Heart left ventricle (tissue), 13 donors: Measurements from ENCODE around the gene FAM168A.

Experiments used
- CTCF ChIP-seq, 12 donors: fragments of 200-600 bp; sonication (generic) in 4 of 12; IDR thresholded peaks; one replicate each; pipeline versions ENCODE4 v1.5.0 to v1.8.0; 2018 to 2022; ENCODE audit warnings: antibody characterized with exemption in 12 of 12, mild to moderate bottlenecking in 5 of 12
- POLR2A ChIP-seq, 2 donors: fragments of 450-650 bp; IDR thresholded peaks; one replicate each; pipeline ENCODE4 v1.6.1; 2017; ENCODE audit warnings: antibody characterized with exemption in 2 of 2, mild to moderate bottlenecking in 2 of 2, moderate library complexity in 2 of 2
- donor health status: ischemic (EF 13 %, LVEDD 7.1; RV severe dilation, severe dysfunction).
- donor health status: DM: no; HTN: yes; CAD: no.
- donor health status: DM: no; HTN: no; CAD: no.
- donor health status: ischemic (EF 25% LVEDD 6.9; RV normal size, moderate dysfunction).
- donor health status: ischemic (EF 25% LVEDD 5.7; RV mildly dilated, moderate dysfunction).
- donor health status: ischemic (EF 35%, LVEDD 5.7; RV mildly dilated, moderate dysfunction).
- donor health status: nonischemic (EF 11% LVEDD 7.7; RV severe dilation, severe dysfunction).
- donor health status: DM: yes; HTN: yes; CAD: no.
- donor health status: PGD.
- donor health status: ischemic (EF 29% LVEDD 5.4; RV normal size, mild dysfunction).
- donor health status: nonischemic (EF 23%, LVEDD 6.1; RV moderate dilation, normal function).

GRCh38 chr11:73564903-73565302 is 33.0 kb downstream of the FAM168A start:
- TF ChIP-seq CTCF (IDR thresholded peaks at IDR 0.05) (no peak), POLR2A (IDR thresholded peaks at IDR 0.05) (no peak)
